GM21360 (cell line): ENCODE results near the gene LRRN2.

ENCODE experiments used
- ATAC-seq: cut with Tn5 transposase; IDR thresholded peaks from one replicate; pipeline ENCODE4 v1.9.1; 2021; ENCODE audit warnings: mild to moderate bottlenecking, moderate library complexity; ENCODE audit not compliant: unreplicated experiment

The LRRN2 gene

GRCh38 chr1:204664384-204664651, 21.2 kb downstream of the LRRN2 start:
- no peak for ATAC-seq

DNA sequence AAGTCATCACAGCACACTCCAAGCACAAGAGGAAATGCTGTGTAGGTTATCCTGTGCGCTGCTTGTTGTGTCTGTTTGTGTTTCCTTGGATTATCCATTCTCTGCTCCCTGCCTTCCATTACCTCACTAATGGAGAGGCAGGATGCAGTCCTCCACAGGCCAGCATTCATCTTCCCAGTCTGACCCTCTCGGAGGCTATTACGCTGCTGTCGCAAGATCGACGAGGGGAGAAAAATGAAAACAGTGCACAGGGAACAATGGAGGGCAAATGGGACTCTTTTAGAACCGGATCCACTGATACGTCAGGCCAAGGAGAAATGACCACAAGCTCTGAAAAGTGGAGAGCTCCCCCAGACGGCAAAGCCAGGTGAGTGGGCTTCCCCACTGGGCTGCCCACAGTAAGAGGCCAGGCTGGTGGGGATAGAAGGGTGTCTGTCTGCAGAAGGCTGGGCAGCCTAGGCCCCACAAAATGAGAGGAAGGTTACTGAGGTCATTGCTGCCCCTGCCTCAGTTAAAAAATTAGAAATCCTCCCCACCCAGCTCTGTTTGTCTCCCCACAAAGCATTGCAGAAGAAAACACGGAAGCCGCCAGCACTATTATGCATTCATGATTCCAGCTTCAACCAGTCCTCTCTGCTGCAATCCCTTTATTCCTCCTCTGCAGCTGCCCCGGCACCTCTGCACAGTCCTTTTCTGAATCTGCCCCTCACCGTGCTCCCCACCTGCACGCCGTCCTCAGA, 21.7 kb downstream of the LRRN2 start:
- no peak for ATAC-seq

GRCh38 chr1:204662530-204662929, 23.0 kb downstream of the LRRN2 start:
- ATAC-seq, result no peak

GRCh38 chr1:204660509-204660908, 25.0 kb downstream of the LRRN2 start:
- no peak for ATAC-seq

DNA sequence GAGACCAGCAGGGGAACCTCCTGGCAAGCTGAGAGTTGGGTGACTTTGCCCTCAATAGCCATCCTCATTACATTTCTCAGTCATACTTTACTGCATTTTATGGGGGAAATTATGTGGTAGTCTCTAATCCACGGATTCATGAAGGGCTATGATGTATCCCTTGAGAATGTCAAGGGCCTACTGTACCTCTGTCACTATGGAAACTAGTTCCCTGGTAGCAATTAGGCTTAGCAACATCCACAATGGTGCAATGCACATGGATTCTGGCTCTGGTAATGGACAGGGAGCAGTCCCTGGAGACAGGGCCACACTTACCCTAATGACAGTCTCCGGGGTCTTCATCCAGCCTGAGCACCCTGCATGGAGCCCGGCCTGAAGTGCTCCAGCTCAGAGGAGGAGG, 26.5 kb downstream of the LRRN2 start:
- ATAC-seq, result no peak

DNA sequence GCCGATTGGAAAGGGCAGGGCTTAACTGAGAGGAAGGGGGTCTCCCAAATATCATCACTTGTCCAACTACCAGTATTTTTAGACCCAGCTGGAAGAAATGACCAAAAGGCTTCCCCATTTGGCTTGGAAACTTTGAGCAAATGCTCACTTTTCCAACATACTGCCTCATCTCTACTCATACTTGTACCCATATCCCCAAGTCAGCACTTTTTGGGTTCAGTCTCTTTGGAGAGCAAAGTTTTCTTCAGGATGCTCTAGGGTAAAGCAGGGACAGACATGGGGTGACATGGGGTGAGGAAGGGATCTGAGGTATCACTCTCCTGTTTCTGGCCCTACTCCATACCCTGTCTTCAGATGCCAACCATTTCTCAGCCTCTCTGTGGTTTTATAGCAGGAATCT, 27.2 kb downstream of the LRRN2 start:
- ATAC-seq, result no peak

DNA sequence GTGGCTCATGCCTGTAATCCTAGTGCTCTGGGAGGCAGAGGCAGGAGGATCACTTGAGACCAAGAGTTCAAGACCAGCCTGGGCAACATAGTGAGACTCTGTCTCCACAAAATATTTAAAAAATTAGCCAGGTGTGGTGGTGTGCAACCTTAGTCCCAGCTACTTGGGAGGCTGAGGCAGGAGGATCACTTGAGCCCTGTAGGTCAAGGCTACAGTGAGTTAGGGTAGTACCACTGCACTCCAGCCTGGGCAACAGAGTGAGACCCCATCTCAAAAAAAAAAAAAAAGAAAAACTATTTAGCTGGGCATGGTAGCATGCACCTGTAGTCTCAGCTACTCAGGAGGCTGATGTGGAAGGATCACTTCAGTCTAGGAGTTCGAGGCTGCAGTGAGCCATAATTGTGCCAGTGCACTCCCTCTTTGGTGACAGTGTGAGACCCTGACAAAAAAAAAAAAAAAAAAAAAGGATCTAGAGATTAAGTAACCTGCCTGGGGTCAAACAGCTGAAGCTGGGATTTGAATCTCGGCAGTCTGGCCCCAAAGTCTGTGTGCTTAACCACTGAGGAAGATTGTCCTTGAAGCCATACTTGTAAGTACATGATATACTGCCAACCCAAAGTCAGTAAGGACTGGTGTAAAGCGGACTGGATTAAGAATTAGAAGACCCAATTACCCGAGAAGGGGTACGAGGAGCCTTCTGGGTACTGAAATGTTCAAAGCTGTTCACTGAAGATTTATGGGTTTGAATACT, 31.8 kb downstream of the LRRN2 start:
- no peak for ATAC-seq

- no peak for ATAC-seq
Measured at GRCh38 chr1:204652497-204652896, 33.0 kb downstream of the LRRN2 start.

- ATAC-seq, result no peak
Measured at GRCh38 chr1:204651843-204652421, 33.6 kb downstream of the LRRN2 start.

GRCh38 chr1:204650911-204651570, 34.5 kb downstream of the LRRN2 start:
- no peak for ATAC-seq

DNA sequence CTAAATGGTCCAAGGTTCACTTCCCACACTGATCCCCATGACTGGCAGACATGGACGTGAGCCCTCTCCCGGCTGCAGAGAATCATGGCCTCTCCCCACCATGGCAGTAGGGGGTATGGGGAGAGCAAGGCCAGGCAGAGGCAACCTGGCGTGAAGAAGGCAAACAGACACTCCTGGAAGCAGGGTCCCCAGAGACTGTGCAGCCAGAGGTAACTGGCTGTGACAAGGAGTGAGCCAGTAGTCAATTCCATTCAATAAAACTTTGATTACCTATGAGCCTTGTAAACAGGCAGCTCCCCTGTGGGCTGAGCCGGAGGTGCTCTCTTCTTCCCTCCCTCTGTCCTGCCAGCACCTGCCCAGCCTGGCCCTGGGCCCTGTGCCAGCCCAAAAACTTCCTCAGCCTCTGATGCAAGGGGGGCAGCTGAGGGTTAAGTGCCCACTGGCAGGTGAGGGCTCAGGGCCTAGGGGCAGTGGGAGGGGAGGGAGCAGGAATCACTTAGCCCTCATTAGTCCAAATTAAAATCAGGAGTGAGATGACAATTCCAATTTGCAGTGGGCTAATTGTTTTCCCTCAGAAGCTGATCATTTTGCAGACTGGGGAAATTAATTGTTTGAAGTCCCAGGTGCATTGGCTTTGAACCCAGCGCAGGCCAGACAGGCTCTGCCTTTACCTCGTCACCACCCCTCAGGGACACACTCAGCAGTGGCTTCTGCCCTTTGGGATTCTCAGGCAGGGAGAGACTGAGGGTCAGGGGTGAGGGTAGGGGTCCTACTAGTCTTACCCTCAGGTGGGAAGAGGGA, 35.6 kb downstream of the LRRN2 start:
- no peak for ATAC-seq

DNA sequence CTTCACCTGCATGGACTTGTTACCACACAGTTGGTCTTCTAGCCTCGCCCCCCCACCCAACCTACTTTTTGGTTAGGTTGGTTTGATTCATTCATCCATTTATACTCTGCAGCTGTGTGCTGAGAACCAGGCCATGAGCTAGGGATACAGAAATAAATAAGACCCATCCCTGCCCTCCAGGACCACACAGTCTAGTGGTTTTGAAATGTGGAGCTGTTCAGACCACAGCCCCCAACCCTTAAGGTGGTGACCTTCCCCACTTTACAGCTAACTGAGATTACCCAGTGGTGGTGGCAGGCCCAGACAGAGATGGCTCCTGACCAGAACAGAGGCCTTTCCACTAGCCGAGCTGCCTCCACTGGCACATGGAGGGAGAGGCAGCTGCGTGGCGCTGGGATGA, 37.0 kb downstream of the LRRN2 start:
- no peak for ATAC-seq

GRCh38 chr1:204647805-204648153, 37.8 kb downstream of the LRRN2 start:
- ATAC-seq, result no peak

GRCh38 chr1:204647114-204647804, 38.3 kb downstream of the LRRN2 start:
- no peak for ATAC-seq

DNA sequence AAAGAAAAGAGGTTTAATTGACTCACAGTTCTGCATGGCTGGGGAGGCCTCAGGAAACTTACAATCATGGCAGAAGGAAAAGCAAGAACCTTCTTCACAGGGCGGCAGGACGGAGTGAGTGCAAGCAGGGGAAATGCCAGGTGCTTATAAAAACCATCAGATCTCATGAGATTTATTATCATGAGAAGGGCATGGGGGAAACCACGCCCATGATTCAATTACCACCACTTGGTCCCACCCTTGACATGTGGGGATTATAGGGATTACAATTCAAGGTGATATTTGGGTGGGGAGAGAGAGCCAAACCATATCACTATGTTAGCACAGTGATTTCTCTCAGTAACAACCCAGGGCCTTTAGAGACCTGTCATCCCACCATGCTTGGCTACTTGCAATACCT, 39.9 kb downstream of the LRRN2 start:
- no peak for ATAC-seq

GRCh38 chr1:204645251-204645650, 40.3 kb downstream of the LRRN2 start:
- ATAC-seq, result no peak

- no peak for ATAC-seq
Measured at GRCh38 chr1:204643503-204643902, 42.0 kb downstream of the LRRN2 start.

DNA sequence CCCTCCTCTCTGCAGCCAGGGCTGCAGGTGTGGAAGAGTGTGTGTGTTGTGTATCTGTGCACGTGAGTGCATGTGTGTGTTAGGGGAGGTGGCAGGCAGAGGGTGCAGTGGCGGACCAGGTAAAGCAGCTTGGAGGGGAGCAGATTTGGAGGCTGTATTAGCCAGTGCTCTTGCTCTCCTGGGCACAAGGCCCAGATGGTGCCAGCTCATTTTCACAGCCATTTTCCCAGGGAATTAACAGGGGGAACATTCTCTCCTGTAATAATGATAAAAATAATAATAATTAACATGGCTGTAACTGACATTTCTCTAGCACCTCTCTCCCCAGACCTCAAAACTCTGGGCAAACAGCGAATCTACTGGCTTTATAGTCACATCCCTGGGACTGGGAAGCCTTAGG, 43.6 kb downstream of the LRRN2 start:
- no peak for ATAC-seq

DNA sequence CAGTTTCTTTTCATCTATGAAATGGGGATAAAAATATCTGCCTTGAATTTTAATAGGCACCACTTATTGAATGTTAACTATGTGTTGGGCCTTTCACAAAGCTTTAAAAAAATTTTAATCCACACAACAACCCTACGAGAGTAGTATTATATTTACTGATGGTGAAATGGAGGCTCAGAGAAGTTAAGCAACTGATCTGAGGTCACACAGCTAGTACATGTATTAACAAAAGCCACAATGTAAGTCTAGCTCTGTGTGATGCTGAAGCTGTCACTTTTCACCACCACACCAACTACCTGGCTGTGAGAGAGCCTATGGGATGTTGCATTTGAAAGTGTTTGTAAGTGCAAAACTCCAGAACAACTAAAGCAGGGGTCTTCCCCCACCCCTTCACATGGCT, 44.1 kb downstream of the LRRN2 start:
- no peak for ATAC-seq

- ATAC-seq, result no peak
Measured at GRCh38 chr1:204640578-204640977, 45.0 kb downstream of the LRRN2 start.
